Right lobe of liver (tissue), 6 donors: ENCODE measurements around the gene TCEAL4. TPM values are rescaled to one million over a fixed set of nuclear protein-coding genes. Genes with fewer than 3 reads are reported as not detected.

ENCODE experiments used
- ATAC-seq, 4 donors: fragments of 200-7000 bp; cut with Tn5 transposase; one replicate each; pipeline ENCODE4 v1.9.1; 2020; ENCODE audit warnings: mild to moderate bottlenecking in 4 of 4, moderate library complexity in 4 of 4
- DNase-seq, 3 donors: peaks; one replicate each; pipeline ENCODE4 v3.0.0-alpha.2; 2020
- H3K27ac ChIP-seq, 3 donors: fragments of 200-600 bp; one replicate each; pipeline ENCODE4 v1.8.0; 2022
- H3K27me3 ChIP-seq, 2 donors: fragments of 200-600 bp; one replicate each; pipeline ENCODE4 v1.8.0; 2022
- H3K36me3 ChIP-seq, 4 donors: fragments of 200-600 bp; sonication (generic) in 1 of 4; one replicate each; pipeline versions ENCODE4 v1.5.1 to v1.8.0; 2017 to 2022; ENCODE audit warnings: control low read depth in 1 of 4
- H3K4me1 ChIP-seq, 4 donors: fragments of 200-600 bp; sonication (generic) in 1 of 4; one replicate each; pipeline versions ENCODE4 v1.5.1 to v1.8.0; 2017 to 2022; ENCODE audit warnings: control low read depth in 1 of 4
- H3K4me3 ChIP-seq, 3 donors: fragments of 200-600 bp; one replicate each; pipeline ENCODE4 v1.8.0; 2022
- H3K9me3 ChIP-seq, 4 donors: fragments of 200-600 bp; sonication (generic) in 1 of 4; one replicate each; pipeline versions ENCODE4 v1.5.1 to v1.8.0; 2017 to 2022; ENCODE audit warnings: control low read depth in 1 of 4
- CTCF ChIP-seq, 4 donors: fragments of 200-600 bp in 3 of 4; fragments of 450-650 bp in 1 of 4; IDR thresholded peaks; one replicate each; pipeline versions ENCODE4 v1.5.1 to v1.8.0; 2016 to 2022; ENCODE audit warnings: antibody characterized with exemption in 4 of 4, mild to moderate bottlenecking in 2 of 4
- POLR2A ChIP-seq: fragments of 450-650 bp; IDR thresholded peaks from one replicate; pipeline ENCODE4 v1.6.1; 2017; ENCODE audit warnings: antibody characterized with exemption, mild to moderate bottlenecking
- WGBS: methylation state at CpG from one replicate; pipeline ENCODE4 v1.1.6; 2018; ENCODE audit warnings: low coverage, low lambda C conversion rate; ENCODE audit not compliant: insufficient coverage; ENCODE audit errors: missing lambda C conversion rate; 5-methylcytosine and 5-hydroxymethylcytosine counted together
- intact Hi-C, 2 donors: fragments of 100-400 bp; cut with DNase I; formaldehyde crosslinking; loops; one replicate each; pipeline versions ENCODE4 v1.11.2 to v1.14.1; 2022
- total RNA-seq, 6 experiments: library from RNA; depleted of rRNA in 2 of 6; stranded (reverse); fragments of >200 nt in 2 of 6; fragmentation: NEBNext Ultra II Directional in 3 of 6; extraction: Animal tissue kit (Norgen Biotek cat#: 25700) in 3 of 6; gene quantifications; one replicate each; pipeline versions ENCODE4 v1.1.0 to v1.2.4, GENCODE V29; 2016 to 2023
- donor health status: DM: no; HTN: yes; CAD: no.
- donor health status: DM: no; HTN: no; CAD: no.
- donor health status: DM: no; HTN: no; CAD: no.
- donor health status: DM: no; HTN: yes; CAD: no.
- donor health status: DM: no; HTN: yes; CAD: no.

TCEAL4 gene
- total RNA-seq, 6 experiments from 2014 or later, result 23.3 to 34.5 (median 28.1) TPM

- H3K27me3 ChIP-seq, result no peaks in the 10 kb centered on the region
- 38% methylated on average over 1 of the region's 1 CpG for WGBS
- H3K4me1 ChIP-seq, result peaks cover 0 to 25% (median 2%) of the 10 kb centered on the region in 4 donors
- H3K9me3 ChIP-seq, result no peaks in the 10 kb centered on the region
- H3K27ac ChIP-seq, result no peak overlapping the region
- ATAC-seq, result peak; percentile 55 to 82 (median 78)
- TF ChIP-seq CTCF (IDR thresholded peaks at IDR 0.05) (no peak), POLR2A (no peak)
- H3K36me3 ChIP-seq, result no peaks in the 10 kb centered on the region
- no peak overlapping the region for H3K4me3 ChIP-seq
- no peak for DNase-seq
- intact Hi-C loops, result no loop called here
These were observed 33.1 kb upstream of the TCEAL4 start for GRCh38 chrX:103552236-103552635.

GRCh38 chrX:103554687-103555424, 30.5 kb upstream of the TCEAL4 start:
- no peaks in the 10 kb centered on the region for H3K36me3 ChIP-seq
- peaks cover 0 to 25% (median 2%) of the 10 kb centered on the region in 4 donors for H3K4me1 ChIP-seq
- TF ChIP-seq POLR2A, result no peak
- TF ChIP-seq CTCF (IDR thresholded peaks at IDR 0.05), result no peak
- WGBS, result 26% methylated on average over 10 of the region's 19 CpGs
- H3K4me3 ChIP-seq, result peak overlapping the region in 2 of 3 donors; percentile 10 to 36
- DNase-seq (peak in 1 of 3 donors; percentile 17), ATAC-seq (peak in 1 of 4 donors; percentile 35)
- H3K9me3 ChIP-seq, result no peaks in the 10 kb centered on the region
- H3K27me3 ChIP-seq, result no peaks in the 10 kb centered on the region
- no peak overlapping the region for H3K27ac ChIP-seq
- intact Hi-C loops, result no loop called here

GRCh38 chrX:103556963-103557612, 28.2 kb upstream of the TCEAL4 start:
- ATAC-seq, result peak in 1 of 4 donors; percentile 37
- no peaks in the 10 kb centered on the region for H3K9me3 ChIP-seq
- peaks cover 0 to 9% (median 2%) of the 10 kb centered on the region in 4 donors for H3K4me1 ChIP-seq
- no peaks in the 10 kb centered on the region for H3K27me3 ChIP-seq
- intact Hi-C loops, result no loop called here
- H3K4me3 ChIP-seq, result no peak overlapping the region
- 28% methylated on average over 1 of the region's 2 CpGs for WGBS
- TF ChIP-seq CTCF (IDR thresholded peaks at IDR 0.05) (no peak), POLR2A (no peak)
- H3K27ac ChIP-seq, result no peak overlapping the region
- no peaks in the 10 kb centered on the region for H3K36me3 ChIP-seq
- DNase-seq, result no peak

- WGBS, result 47% methylated on average over 1 of the region's 1 CpG
- ATAC-seq, result no peak
- Histone ChIP-seq H3K27me3 (no peaks in the 10 kb centered on the region), H3K4me1 (no peaks in the 10 kb centered on the region), H3K27ac (no peak overlapping the region), H3K36me3 (no peaks in the 10 kb centered on the region), H3K4me3 (no peak overlapping the region), H3K9me3 (no peaks in the 10 kb centered on the region)
- DNase-seq, result no peak
- intact Hi-C loops, result no loop called here
- TF ChIP-seq POLR2A, result no peak
- TF ChIP-seq CTCF (IDR thresholded peaks at IDR 0.05), result no peak
These were observed 25.1 kb upstream of the TCEAL4 start for GRCh38 chrX:103560256-103560655.
